Calu3 (cell line): ENCODE data around the gene SPDYA. TPM values are rescaled to one million over a fixed set of nuclear protein-coding genes. Genes with fewer than 3 reads are reported as not detected.

Source experiments
- BruUV-seq: library from RNA; stranded (reverse); fragments of 400-500 nt; replicated peaks from 2 replicates; lab custom pipeline; 2021; lab: Mats Ljungman, UMichigan
- CTCF ChIA-PET: fragments of 300-600 bp; sonication (Branson Sonifier 250); formaldehyde crosslinking; loops from one replicate; lab custom pipeline; 2022; ENCODE audit warnings: antibody characterized with exemption; lab: Charles Lee
- DNase-seq: peaks from one replicate; pipeline ENCODE4 v3.0.0; 2022
- H3K27ac Mint-ChIP-seq: one replicate; pipeline ENCODE4 v1.8.0; 2022; ENCODE audit warnings: mixed read lengths; ENCODE audit not compliant: unreplicated experiment
- H3K27me3 Mint-ChIP-seq: one replicate; pipeline ENCODE4 v1.8.0; 2022; ENCODE audit warnings: mixed read lengths; ENCODE audit not compliant: unreplicated experiment
- H3K36me3 Mint-ChIP-seq: one replicate; pipeline ENCODE4 v1.8.0; 2022; ENCODE audit warnings: mild to moderate bottlenecking, moderate library complexity, mixed read lengths; ENCODE audit not compliant: insufficient read depth, unreplicated experiment
- H3K4me1 Mint-ChIP-seq: one replicate; pipeline ENCODE4 v1.8.0; 2022; ENCODE audit warnings: mild to moderate bottlenecking, low read depth, mixed read lengths; ENCODE audit not compliant: unreplicated experiment
- H3K4me3 Mint-ChIP-seq: one replicate; pipeline ENCODE4 v1.8.0; 2022; ENCODE audit warnings: mild to moderate bottlenecking, low read depth, moderate library complexity, mixed read lengths; ENCODE audit not compliant: unreplicated experiment
- H3K9me3 Mint-ChIP-seq: one replicate; pipeline ENCODE4 v1.8.0; 2022; ENCODE audit warnings: low read depth, mixed read lengths; ENCODE audit not compliant: unreplicated experiment
- CTCF ChIP-seq: fragments of 200-600 bp; IDR thresholded peaks from one replicate; pipeline ENCODE4 v1.8.0; 2022; ENCODE audit warnings: antibody characterized with exemption; ENCODE audit not compliant: unreplicated experiment
- intact Hi-C: fragments of 100-400 bp; cut with micrococcal nuclease; formaldehyde crosslinking; loops from one replicate; pipeline ENCODE4 v1.10.0; 2022; ENCODE audit not compliant: unreplicated experiment
- total RNA-seq: library from RNA; stranded (reverse); gene quantifications from 2 replicates; pipeline ENCODE4 v1.2.3, GENCODE V29; 2022

Gene SPDYA
- total RNA-seq, 1 experiment from 2014 or later = 2.0 TPM

- H3K27me3 Mint-ChIP-seq = no peaks in the 10 kb centered on the region
- TF ChIP-seq CTCF = no peak
- H3K27ac Mint-ChIP-seq = no peak overlapping the region
- peaks cover 37% of the 10 kb centered on the region for H3K4me1 Mint-ChIP-seq
- no TSS peak for BruUV-seq
- peaks cover 4% of the 10 kb centered on the region for H3K9me3 Mint-ChIP-seq
- H3K36me3 Mint-ChIP-seq = no peaks in the 10 kb centered on the region
- DNase-seq = no peak
- no peak overlapping the region for H3K4me3 Mint-ChIP-seq
- CTCF ChIA-PET = no interaction called here
- intact Hi-C loops = no loop called here
These were observed 43.3 kb upstream of the SPDYA start for GRCh38 chr2:28767337-28767736.

GRCh38 chr2:28768422-28768821, 42.2 kb upstream of the SPDYA start:
- Mint-ChIP-seq H3K27me3 (no peaks in the 10 kb centered on the region), H3K27ac (no peak overlapping the region), H3K9me3 (peaks cover 4% of the 10 kb centered on the region), H3K4me3 (no peak overlapping the region), H3K36me3 (no peaks in the 10 kb centered on the region), H3K4me1 (peaks cover 39% of the 10 kb centered on the region)
- intact Hi-C loops = no loop called here
- no peak for DNase-seq
- no TSS peak for BruUV-seq
- CTCF ChIA-PET = no interaction called here
- no peak for TF ChIP-seq CTCF

GRCh38 chr2:28768952-28769351, 41.7 kb upstream of the SPDYA start:
- H3K9me3 Mint-ChIP-seq = peaks cover 4% of the 10 kb centered on the region
- intact Hi-C loops = no loop called here
- no peak for TF ChIP-seq CTCF
- H3K27me3 Mint-ChIP-seq = no peaks in the 10 kb centered on the region
- H3K27ac Mint-ChIP-seq = no peak overlapping the region
- CTCF ChIA-PET = no interaction called here
- peaks cover 39% of the 10 kb centered on the region for H3K4me1 Mint-ChIP-seq
- H3K4me3 Mint-ChIP-seq = no peak overlapping the region
- BruUV-seq = no TSS peak
- no peak for DNase-seq
- H3K36me3 Mint-ChIP-seq = peaks cover 5% of the 10 kb centered on the region

- peaks cover 4% of the 10 kb centered on the region for H3K9me3 Mint-ChIP-seq
- CTCF ChIA-PET = no interaction called here
- intact Hi-C loops = no loop called here
- H3K27ac Mint-ChIP-seq = no peak overlapping the region
- no peaks in the 10 kb centered on the region for H3K27me3 Mint-ChIP-seq
- DNase-seq = no peak
- TF ChIP-seq CTCF = no peak
- no TSS peak for BruUV-seq
- peaks cover 5% of the 10 kb centered on the region for H3K36me3 Mint-ChIP-seq
- peaks cover 37% of the 10 kb centered on the region for H3K4me1 Mint-ChIP-seq
- H3K4me3 Mint-ChIP-seq = no peak overlapping the region
These were observed 38.3 kb upstream of the SPDYA start for GRCh38 chr2:28772351-28772750.
